Right atrium auricular region (tissue), 2 donors: ENCODE measurements around the gene SLC25A12. TPM values are rescaled to one million over a fixed set of nuclear protein-coding genes. Genes with fewer than 3 reads are reported as not detected.
"Not testable (repeated sequence)": the region's sequence is repeated elsewhere in the genome, so short reads cannot be mapped to it uniquely, and the experiment has no call there.

Source experiments
- DNase-seq: peaks from one replicate; pipeline ENCODE4 v3.0.0-alpha.2; 2019; ENCODE audit warnings: low spot score
- H3K27ac ChIP-seq, 2 donors: fragments of 200-600 bp; sonication (generic); 1 replicate in 1 of 2; 2 replicates in 1 of 2; pipeline ENCODE4 v1.5.1; 2016 to 2019
- H3K27me3 ChIP-seq, 2 donors: fragments of 200-600 bp; sonication (generic); one replicate each; pipeline versions ENCODE4 v1.5.1 to v1.6.0; 2017 to 2019
- H3K36me3 ChIP-seq: fragments of 200-600 bp; sonication (generic); one replicate; pipeline ENCODE4 v1.5.1; 2016
- H3K4me1 ChIP-seq, 2 donors: fragments of 200-600 bp; sonication (generic); one replicate each; pipeline versions ENCODE4 v1.5.1 to v1.6.0; 2017 to 2019
- H3K4me3 ChIP-seq, 2 donors: fragments of 200-600 bp; sonication (generic); 1 replicate in 1 of 2; 2 replicates in 1 of 2; pipeline ENCODE4 v1.5.1; 2017 to 2019; ENCODE audit warnings: mild to moderate bottlenecking in 1 of 2, moderate library complexity in 1 of 2
- H3K9me3 ChIP-seq, 2 donors: fragments of 200-600 bp; sonication (generic); one replicate each; pipeline ENCODE4 v1.5.1; 2019
- CTCF ChIP-seq, 2 donors: fragments of 200-600 bp; sonication (generic); IDR thresholded peaks; one replicate each; pipeline ENCODE4 v1.5.1; 2019; ENCODE audit warnings: antibody characterized with exemption in 2 of 2
- total RNA-seq, 2 donors: library from RNA; depleted of rRNA; stranded (reverse); fragments of >200 nt; gene quantifications; one replicate each; pipeline ENCODE4 v1.1.0, GENCODE V29; 2016

SLC25A12 gene
- total RNA-seq, 2 donors from 2014 or later: 75.0 to 106 TPM

DNA sequence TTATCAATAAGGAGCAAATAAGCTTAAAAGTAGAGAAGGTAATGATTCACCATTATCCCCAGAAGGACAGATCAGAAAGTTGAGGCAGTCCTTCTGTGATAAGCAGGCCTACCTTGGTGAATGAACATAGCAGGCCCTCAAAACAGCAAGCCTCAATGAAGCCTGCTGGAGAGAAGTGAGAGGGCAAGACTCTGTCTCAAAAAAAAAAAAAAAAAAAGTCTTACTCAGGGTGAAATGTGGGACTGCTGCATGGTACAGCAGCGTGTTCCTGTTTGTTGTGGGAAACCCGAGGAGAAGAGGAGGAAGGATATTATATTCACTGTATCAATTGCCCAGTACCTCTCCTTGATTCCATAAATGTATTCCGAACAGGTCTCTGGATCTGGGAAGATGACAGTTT lies 19.5 kb upstream of the SLC25A12 start:
- H3K27me3 ChIP-seq: no peaks in the 10 kb centered on the region
- H3K36me3 ChIP-seq: no peaks in the 10 kb centered on the region
- H3K4me1 ChIP-seq: no peaks in the 10 kb centered on the region
- no peak overlapping the region for H3K27ac ChIP-seq
- no peak for DNase-seq
- no peak overlapping the region for H3K4me3 ChIP-seq
- H3K9me3 ChIP-seq: no peaks in the 10 kb centered on the region
- TF ChIP-seq CTCF (IDR thresholded peaks at IDR 0.05): no peak

- no peaks in the 10 kb centered on the region for H3K4me1 ChIP-seq
- TF ChIP-seq CTCF (IDR thresholded peaks at IDR 0.05): no peak
- DNase-seq: no peak
- no peaks in the 10 kb centered on the region for H3K36me3 ChIP-seq
- H3K9me3 ChIP-seq: no peaks in the 10 kb centered on the region
- no peak overlapping the region for H3K4me3 ChIP-seq
- no peaks in the 10 kb centered on the region for H3K27me3 ChIP-seq
- H3K27ac ChIP-seq: no peak overlapping the region
Observed at GRCh38 chr2:171910494-171910893, 16.4 kb upstream of the SLC25A12 start.

DNA sequence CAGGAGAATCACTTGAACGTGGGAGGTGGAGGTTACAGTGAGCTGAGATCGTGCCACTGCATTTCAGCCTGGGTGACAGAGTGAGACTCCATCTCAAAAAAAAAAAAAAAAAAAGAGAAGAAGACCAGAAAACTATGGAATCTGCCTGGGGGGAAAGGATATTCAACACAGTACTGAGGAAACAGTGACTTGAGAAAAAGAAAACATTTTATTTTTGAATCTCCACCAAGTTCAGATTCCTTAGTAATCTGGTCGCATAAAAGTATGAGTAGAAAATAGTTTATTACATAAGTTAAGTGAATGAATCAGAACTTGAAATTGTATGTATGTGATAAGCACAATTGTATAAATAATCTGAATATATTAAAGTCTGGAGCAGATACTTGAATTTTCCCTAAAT lies 15.2 kb upstream of the SLC25A12 start:
- DNase-seq: no peak
- Histone ChIP-seq H3K36me3 (no peaks in the 10 kb centered on the region), H3K27ac (no peak overlapping the region), H3K27me3 (no peaks in the 10 kb centered on the region), H3K4me1 (no peaks in the 10 kb centered on the region), H3K9me3 (no peaks in the 10 kb centered on the region), H3K4me3 (no peak overlapping the region)
- TF ChIP-seq CTCF (IDR thresholded peaks at IDR 0.05): no peak

DNA sequence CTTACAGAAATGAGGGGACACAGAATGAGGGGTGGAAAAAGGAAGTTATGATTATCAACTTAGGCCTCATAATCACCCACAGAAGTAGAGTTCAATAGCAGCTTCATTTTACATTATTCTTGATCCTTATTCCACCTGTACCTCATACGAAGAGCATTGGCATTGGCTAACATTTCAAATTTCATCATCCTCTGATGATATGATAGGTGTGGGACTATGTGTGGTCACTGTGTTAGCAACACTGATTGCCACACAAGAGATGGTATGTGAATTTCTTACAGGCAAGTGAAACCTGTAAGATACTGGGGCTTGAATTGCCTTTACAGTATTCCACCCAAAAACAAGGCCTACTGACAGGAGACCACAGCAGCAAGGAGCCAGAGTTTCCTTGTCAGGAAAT lies 14.2 kb upstream of the SLC25A12 start:
- DNase-seq: no peak
- Histone ChIP-seq H3K4me1 (no peaks in the 10 kb centered on the region), H3K9me3 (no peaks in the 10 kb centered on the region), H3K36me3 (no peaks in the 10 kb centered on the region), H3K27me3 (no peaks in the 10 kb centered on the region), H3K4me3 (no peak overlapping the region), H3K27ac (no peak overlapping the region)
- no peak for TF ChIP-seq CTCF (IDR thresholded peaks at IDR 0.05)

DNA sequence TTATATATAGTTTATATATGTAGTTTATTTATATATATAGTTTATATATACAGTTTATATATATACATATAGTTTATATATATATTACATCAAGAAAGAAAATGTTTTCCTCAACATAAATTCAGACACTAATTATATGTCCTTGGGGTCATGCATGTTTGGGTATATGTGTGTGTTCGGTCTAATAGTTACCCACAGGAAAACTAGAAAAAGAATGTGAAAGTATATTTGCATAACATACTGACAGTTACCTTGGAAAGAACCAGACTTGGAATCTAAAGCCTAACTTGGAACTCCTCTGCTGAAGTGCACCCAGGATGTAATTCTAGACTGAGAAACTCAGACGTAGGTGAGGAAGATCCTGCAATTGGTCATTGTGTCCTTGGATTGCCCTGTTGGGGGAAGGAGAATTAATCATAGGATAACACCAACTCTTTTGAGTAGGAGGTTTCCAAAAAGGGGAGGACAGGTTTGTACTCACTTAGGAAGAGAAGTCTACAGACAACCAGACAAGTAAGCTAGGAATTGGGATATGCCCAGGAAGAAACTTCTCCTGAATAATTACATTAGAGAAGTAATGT lies 8.9 kb upstream of the SLC25A12 start:
- Histone ChIP-seq H3K27me3 (no peaks in the 10 kb centered on the region), H3K27ac (no peak overlapping the region), H3K9me3 (no peaks in the 10 kb centered on the region), H3K36me3 (no peaks in the 10 kb centered on the region), H3K4me1 (no peaks in the 10 kb centered on the region), H3K4me3 (no peak overlapping the region)
- TF ChIP-seq CTCF (IDR thresholded peaks at IDR 0.05): no peak
- DNase-seq: no peak

- not testable (repeated sequence) for DNase-seq, H3K4me3 ChIP-seq, H3K27me3 ChIP-seq, H3K4me1 ChIP-seq, H3K36me3 ChIP-seq, H3K27ac ChIP-seq, H3K9me3 ChIP-seq
Observed at GRCh38 chr2:171899623-171900282, 5.7 kb upstream of the SLC25A12 start.
